Transverse colon (tissue), 4 donors: ENCODE measurements around the gene SH2D2A.

Experiments
- POLR2A ChIP-seq: fragments of 450-650 bp; IDR thresholded peaks from one replicate; pipeline ENCODE4 v1.6.1; 2016; ENCODE audit warnings: antibody characterized with exemption, mild to moderate bottlenecking, moderate library complexity
- POLR2AphosphoS5 ChIP-seq, 3 donors: sonication (generic); formaldehyde crosslinking; IDR thresholded peaks; one replicate each; pipeline ENCODE4 v1.6.1; 2016; ENCODE audit warnings: antibody characterized with exemption in 3 of 3
- TF ChIP-seq, protein P1 (sequence below), 5 experiments: fragments of 200-600 bp in 3 of 5; fragments of 450-650 bp in 2 of 5; sonication (generic) in 3 of 5; IDR thresholded peaks; 1 replicate in 2 of 5; 2 replicates in 3 of 5; pipeline ENCODE4 v1.5.1; 2016 to 2017; ENCODE audit warnings: antibody characterized with exemption in 5 of 5, inconsistent platforms in 3 of 5, mild to moderate bottlenecking in 2 of 5, moderate library complexity in 1 of 5

- TF ChIP-seq, protein P1, sequence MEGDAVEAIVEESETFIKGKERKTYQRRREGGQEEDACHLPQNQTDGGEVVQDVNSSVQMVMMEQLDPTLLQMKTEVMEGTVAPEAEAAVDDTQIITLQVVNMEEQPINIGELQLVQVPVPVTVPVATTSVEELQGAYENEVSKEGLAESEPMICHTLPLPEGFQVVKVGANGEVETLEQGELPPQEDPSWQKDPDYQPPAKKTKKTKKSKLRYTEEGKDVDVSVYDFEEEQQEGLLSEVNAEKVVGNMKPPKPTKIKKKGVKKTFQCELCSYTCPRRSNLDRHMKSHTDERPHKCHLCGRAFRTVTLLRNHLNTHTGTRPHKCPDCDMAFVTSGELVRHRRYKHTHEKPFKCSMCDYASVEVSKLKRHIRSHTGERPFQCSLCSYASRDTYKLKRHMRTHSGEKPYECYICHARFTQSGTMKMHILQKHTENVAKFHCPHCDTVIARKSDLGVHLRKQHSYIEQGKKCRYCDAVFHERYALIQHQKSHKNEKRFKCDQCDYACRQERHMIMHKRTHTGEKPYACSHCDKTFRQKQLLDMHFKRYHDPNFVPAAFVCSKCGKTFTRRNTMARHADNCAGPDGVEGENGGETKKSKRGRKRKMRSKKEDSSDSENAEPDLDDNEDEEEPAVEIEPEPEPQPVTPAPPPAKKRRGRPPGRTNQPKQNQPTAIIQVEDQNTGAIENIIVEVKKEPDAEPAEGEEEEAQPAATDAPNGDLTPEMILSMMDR (IDR thresholded peaks at IDR 0.05): no peak
- no peak for TF ChIP-seq POLR2AphosphoS5 (IDR thresholded peaks at IDR 0.05)
- TF ChIP-seq POLR2A: no peak
These were observed 21.9 kb downstream of the SH2D2A start for GRCh38 chr1:156794506-156795373.
